ENCODE data around the gene SETD6.
A peak's percentile ranks its signal among the peaks of the same experiment; 100 is the strongest.

The SETD6 gene

DNA sequence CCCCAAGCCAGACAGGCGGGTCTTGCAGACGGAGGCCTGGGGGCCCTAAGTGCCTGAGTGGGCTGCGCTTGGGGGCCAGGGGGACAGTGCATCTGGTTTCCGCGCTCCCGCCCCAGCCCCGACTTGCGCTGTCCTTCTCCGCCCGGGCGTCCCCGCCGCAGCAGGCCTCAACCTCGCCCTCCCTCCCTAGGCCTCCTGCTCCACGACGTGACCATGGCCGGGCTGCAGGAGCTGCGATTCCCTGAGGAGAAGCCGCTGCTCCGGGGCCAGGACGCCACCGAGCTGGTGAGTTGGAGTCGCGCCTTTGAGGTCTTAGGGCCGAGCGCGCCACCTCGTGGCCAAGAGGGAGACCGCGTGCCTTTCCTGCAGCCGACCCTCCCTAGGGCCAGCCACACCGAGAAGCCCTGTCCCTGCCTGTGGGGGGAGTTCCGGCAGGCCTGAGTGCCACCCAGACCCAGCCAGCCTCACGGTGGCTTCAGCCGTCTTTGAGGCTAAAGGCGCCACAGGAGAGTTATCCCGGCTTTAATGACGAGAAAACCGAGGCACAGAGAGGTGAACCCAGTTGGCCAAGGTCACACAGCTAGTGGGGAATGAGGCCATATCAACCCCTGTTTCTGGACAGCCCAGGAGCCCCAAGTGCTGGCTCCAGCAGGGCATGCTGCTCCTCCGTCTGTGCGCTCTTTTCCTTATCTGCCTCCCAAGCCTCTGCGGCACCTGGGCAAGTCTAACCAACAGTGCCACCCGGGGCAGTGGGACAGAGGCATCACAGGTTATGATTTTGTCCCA is 27.6 kb upstream of the SETD6 start (continued):
- TF ChIP-seq, protein P1, sequence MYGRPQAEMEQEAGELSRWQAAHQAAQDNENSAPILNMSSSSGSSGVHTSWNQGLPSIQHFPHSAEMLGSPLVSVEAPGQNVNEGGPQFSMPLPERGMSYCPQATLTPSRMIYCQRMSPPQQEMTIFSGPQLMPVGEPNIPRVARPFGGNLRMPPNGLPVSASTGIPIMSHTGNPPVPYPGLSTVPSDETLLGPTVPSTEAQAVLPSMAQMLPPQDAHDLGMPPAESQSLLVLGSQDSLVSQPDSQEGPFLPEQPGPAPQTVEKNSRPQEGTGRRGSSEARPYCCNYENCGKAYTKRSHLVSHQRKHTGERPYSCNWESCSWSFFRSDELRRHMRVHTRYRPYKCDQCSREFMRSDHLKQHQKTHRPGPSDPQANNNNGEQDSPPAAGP (tag by site-specific recombination; IDR thresholded peaks at IDR 0.05): peak; percentile 47; the same call in 1 of the 2 replicates
- TF ChIP-seq ZNF16 (tag by site-specific recombination; IDR thresholded peaks at IDR 0.05; ENCODE audit: low read depth) (no peak), ZNF416 (tag by site-specific recombination; IDR thresholded peaks at IDR 0.05) (no peak), ZNF629 (tag by site-specific recombination; IDR thresholded peaks at IDR 0.05) (0 out of 2 replicates have a peak, but pooled peaks have one; percentile 13)

DNA sequence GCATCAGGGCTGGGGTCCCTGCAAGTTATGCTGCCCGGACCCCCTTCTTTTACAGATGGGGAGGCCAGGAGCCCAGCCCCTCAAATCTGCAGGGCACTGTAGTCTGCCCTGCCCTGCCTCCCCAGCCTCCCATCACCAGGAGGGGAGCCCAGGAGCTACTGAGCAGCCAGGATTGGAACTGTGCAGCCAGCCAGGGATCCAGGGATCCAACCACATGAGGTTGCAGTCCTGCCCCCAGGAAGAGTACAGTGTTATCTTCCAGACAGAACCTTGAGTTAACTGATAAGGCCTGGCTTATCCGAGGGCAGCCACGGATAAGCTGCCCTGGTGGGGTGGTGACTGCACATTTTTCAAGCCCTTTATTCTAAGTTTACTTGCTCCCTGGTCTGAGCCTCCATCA is 26.8 kb upstream of the SETD6 start:
- Histone ChIP-seq H3K27ac (ENCODE audit: extremely low read depth, low read depth, low read length) (no peak overlapping the region), H3K4me3 (ENCODE audit: low read depth, low read length) (no peak overlapping the region), H3K36me3 (ENCODE audit: control insufficient read depth in 2 of 2, insufficient read depth in 1 of 2, low read length in 2 of 2) (no peaks in the 10 kb centered on the region), H3K4me1 (ENCODE audit: control insufficient read depth, insufficient read depth, low read length) (no peaks in the 10 kb centered on the region), H3K9me3 (ENCODE audit: control insufficient read depth, insufficient read depth, low read depth, low read length) (no peaks in the 10 kb centered on the region)
- ChIA-PET POLR2A (no interaction called here), CTCF (interaction anchor here (1.0 to 6.2 kb wide), 12 partner anchors 20 to 189 kb away, joined by 3 to 140 read pairs (median 6); no protein-coding TSS in a partner anchor)
- TF ChIP-seq, protein P2, sequence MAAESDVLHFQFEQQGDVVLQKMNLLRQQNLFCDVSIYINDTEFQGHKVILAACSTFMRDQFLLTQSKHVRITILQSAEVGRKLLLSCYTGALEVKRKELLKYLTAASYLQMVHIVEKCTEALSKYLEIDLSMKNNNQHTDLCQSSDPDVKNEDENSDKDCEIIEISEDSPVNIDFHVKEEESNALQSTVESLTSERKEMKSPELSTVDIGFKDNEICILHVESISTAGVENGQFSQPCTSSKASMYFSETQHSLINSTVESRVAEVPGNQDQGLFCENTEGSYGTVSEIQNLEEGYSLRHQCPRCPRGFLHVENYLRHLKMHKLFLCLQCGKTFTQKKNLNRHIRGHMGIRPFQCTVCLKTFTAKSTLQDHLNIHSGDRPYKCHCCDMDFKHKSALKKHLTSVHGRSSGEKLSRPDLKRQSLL (tag by site-specific recombination; IDR thresholded peaks at IDR 0.05): no peak
- TF ChIP-seq ZNF510 (tag by site-specific recombination; IDR thresholded peaks at IDR 0.05; ENCODE audit: insufficient replicate concordance): no peak
- no peak for TF ChIP-seq GFI1B (tag by site-specific recombination; IDR thresholded peaks at IDR 0.05)
- no peak for TF ChIP-seq KLF1 (tag by site-specific recombination; IDR thresholded peaks at IDR 0.05)
- TF ChIP-seq, protein P3, sequence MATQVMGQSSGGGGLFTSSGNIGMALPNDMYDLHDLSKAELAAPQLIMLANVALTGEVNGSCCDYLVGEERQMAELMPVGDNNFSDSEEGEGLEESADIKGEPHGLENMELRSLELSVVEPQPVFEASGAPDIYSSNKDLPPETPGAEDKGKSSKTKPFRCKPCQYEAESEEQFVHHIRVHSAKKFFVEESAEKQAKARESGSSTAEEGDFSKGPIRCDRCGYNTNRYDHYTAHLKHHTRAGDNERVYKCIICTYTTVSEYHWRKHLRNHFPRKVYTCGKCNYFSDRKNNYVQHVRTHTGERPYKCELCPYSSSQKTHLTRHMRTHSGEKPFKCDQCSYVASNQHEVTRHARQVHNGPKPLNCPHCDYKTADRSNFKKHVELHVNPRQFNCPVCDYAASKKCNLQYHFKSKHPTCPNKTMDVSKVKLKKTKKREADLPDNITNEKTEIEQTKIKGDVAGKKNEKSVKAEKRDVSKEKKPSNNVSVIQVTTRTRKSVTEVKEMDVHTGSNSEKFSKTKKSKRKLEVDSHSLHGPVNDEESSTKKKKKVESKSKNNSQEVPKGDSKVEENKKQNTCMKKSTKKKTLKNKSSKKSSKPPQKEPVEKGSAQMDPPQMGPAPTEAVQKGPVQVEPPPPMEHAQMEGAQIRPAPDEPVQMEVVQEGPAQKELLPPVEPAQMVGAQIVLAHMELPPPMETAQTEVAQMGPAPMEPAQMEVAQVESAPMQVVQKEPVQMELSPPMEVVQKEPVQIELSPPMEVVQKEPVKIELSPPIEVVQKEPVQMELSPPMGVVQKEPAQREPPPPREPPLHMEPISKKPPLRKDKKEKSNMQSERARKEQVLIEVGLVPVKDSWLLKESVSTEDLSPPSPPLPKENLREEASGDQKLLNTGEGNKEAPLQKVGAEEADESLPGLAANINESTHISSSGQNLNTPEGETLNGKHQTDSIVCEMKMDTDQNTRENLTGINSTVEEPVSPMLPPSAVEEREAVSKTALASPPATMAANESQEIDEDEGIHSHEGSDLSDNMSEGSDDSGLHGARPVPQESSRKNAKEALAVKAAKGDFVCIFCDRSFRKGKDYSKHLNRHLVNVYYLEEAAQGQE (tag by site-specific recombination; IDR thresholded peaks at IDR 0.05): no peak
- no peak for TF ChIP-seq ZNF239 (tag by site-specific recombination; IDR thresholded peaks at IDR 0.05)
- no peak for TF ChIP-seq ZNF707 (tag by site-specific recombination; IDR thresholded peaks at IDR 0.05)
- TF ChIP-seq ZNF2 (tag by site-specific recombination; IDR thresholded peaks at IDR 0.05): no peak
- TF ChIP-seq ZNF223 (tag by site-specific recombination; IDR thresholded peaks at IDR 0.05): no peak
- TF ChIP-seq, protein P4, sequence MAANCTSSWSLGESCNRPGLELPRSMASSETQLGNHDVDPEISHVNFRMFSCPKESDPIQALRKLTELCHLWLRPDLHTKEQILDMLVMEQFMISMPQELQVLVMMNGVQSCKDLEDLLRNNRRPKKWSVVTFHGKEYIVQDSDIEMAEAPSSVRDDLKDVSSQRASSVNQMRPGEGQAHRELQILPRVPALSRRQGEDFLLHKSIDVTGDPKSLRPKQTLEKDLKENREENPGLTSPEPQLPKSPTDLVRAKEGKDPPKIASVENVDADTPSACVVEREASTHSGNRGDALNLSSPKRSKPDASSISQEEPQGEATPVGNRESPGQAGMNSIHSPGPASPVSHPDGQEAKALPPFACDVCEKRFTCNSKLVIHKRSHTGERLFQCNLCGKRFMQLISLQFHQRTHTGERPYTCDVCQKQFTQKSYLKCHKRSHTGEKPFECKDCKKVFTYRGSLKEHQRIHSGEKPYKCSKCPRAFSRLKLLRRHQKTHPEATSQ (tag by site-specific recombination; IDR thresholded peaks at IDR 0.05): no peak
- TF ChIP-seq ZNF610 (tag by site-specific recombination; IDR thresholded peaks at IDR 0.05; ENCODE audit: borderline replicate concordance): no peak
- no peak for TF ChIP-seq ZNF544 (tag by site-specific recombination; IDR thresholded peaks at IDR 0.05)
- TF ChIP-seq ZNF670 (tag by site-specific recombination; IDR thresholded peaks at IDR 0.05; ENCODE audit: low read depth): no peak
- TF ChIP-seq, protein P5, sequence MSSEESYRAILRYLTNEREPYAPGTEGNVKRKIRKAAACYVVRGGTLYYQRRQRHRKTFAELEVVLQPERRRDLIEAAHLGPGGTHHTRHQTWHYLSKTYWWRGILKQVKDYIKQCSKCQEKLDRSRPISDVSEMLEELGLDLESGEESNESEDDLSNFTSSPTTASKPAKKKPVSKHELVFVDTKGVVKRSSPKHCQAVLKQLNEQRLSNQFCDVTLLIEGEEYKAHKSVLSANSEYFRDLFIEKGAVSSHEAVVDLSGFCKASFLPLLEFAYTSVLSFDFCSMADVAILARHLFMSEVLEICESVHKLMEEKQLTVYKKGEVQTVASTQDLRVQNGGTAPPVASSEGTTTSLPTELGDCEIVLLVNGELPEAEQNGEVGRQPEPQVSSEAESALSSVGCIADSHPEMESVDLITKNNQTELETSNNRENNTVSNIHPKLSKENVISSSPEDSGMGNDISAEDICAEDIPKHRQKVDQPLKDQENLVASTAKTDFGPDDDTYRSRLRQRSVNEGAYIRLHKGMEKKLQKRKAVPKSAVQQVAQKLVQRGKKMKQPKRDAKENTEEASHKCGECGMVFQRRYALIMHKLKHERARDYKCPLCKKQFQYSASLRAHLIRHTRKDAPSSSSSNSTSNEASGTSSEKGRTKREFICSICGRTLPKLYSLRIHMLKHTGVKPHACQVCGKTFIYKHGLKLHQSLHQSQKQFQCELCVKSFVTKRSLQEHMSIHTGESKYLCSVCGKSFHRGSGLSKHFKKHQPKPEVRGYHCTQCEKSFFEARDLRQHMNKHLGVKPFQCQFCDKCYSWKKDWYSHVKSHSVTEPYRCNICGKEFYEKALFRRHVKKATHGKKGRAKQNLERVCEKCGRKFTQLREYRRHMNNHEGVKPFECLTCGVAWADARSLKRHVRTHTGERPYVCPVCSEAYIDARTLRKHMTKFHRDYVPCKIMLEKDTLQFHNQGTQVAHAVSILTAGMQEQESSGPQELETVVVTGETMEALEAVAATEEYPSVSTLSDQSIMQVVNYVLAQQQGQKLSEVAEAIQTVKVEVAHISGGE (tag by site-specific recombination; conservative IDR thresholded peaks at IDR 0.05; ENCODE audit: low read depth): no peak
- TF ChIP-seq, protein P6, sequence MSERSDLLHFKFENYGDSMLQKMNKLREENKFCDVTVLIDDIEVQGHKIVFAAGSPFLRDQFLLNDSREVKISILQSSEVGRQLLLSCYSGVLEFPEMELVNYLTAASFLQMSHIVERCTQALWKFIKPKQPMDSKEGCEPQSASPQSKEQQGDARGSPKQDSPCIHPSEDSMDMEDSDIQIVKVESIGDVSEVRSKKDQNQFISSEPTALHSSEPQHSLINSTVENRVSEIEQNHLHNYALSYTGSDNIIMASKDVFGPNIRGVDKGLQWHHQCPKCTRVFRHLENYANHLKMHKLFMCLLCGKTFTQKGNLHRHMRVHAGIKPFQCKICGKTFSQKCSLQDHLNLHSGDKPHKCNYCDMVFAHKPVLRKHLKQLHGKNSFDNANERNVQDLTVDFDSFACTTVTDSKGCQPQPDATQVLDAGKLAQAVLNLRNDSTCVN (tag by site-specific recombination; optimal IDR thresholded peaks at IDR 0.05): no peak
- no peak for TF ChIP-seq ZNF530 (tag by site-specific recombination; IDR thresholded peaks at IDR 0.05; ENCODE audit: low read depth)
- TF ChIP-seq, protein P7, sequence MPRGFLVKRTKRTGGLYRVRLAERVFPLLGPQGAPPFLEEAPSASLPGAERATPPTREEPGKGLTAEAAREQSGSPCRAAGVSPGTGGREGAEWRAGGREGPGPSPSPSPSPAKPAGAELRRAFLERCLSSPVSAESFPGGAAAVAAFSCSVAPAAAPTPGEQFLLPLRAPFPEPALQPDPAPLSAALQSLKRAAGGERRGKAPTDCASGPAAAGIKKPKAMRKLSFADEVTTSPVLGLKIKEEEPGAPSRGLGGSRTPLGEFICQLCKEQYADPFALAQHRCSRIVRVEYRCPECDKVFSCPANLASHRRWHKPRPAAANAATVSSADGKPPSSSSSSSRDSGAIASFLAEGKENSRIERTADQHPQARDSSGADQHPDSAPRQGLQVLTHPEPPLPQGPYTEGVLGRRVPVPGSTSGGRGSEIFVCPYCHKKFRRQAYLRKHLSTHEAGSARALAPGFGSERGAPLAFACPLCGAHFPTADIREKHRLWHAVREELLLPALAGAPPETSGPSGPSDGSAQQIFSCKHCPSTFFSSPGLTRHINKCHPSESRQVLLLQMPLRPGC (tag by site-specific recombination; IDR thresholded peaks at IDR 0.05): no peak
- no peak for TF ChIP-seq ZNF654 (tag by site-specific recombination; IDR thresholded peaks at IDR 0.05; ENCODE audit: low read depth)
